B cell (primary cell): ENCODE data around the gene OPHN1. TPM values are rescaled to one million over a fixed set of nuclear protein-coding genes. Genes with fewer than 3 reads are reported as not detected.

ENCODE experiments used
- ATAC-seq: fragments of 200-7000 bp; cut with Tn5 transposase; one replicate; pipeline ENCODE4 v1.10.0; 2021; ENCODE audit warnings: low read depth, mild to moderate bottlenecking, moderate number of reproducible peaks, moderate library complexity
- CTCF ChIA-PET: fragments of 350-600 bp; sonication (Branson Sonifier 250); formaldehyde crosslinking; loops from one replicate; lab custom pipeline; 2021; ENCODE audit warnings: antibody characterized with exemption, inconsistent platforms; lab: Charles Lee
- POLR2A ChIA-PET: fragments of 350-600 bp; sonication (Branson Sonifier 250); formaldehyde crosslinking; loops from one replicate; lab custom pipeline; 2021; ENCODE audit warnings: antibody characterized with exemption; lab: Charles Lee
- DNase-seq: peaks from one replicate; pipeline ENCODE4 v3.0.0; 2013
- H2AFZ ChIP-seq: 2 replicates; pipeline ENCODE4 v1.6.1; 2012; ENCODE audit warnings: mild to moderate bottlenecking, low read depth, low read length; ENCODE audit not compliant: insufficient read depth, poor library complexity, severe bottlenecking
- H3K27ac ChIP-seq, 2 donors: 1 replicate in 1 of 2; 2 replicates in 1 of 2; pipeline ENCODE4 v1.5.1; 2012 to 2013; ENCODE audit warnings: low read length in 2 of 2, mild to moderate bottlenecking in 2 of 2, moderate library complexity in 1 of 2
- H3K27me3 ChIP-seq, 4 experiments: fragments of 200-600 bp in 1 of 4; sonication (generic) in 1 of 4; replicated peaks in 1 of 4; 1 replicate in 2 of 4; 2 replicates in 2 of 4; pipeline versions ENCODE4 v1.6.1 to v1.7.0; 2013 to 2016; ENCODE audit warnings: low read length in 3 of 4, mild to moderate bottlenecking in 2 of 4, mixed read lengths in 1 of 4, moderate library complexity in 1 of 4; ENCODE audit not compliant: insufficient read depth in 4 of 4, control insufficient read depth in 3 of 4; ENCODE audit errors: control extremely low read depth in 1 of 4
- H3K36me3 ChIP-seq, 2 experiments: replicated peaks in 1 of 2; 1 replicate in 1 of 2; 2 replicates in 1 of 2; pipeline versions ENCODE4 v1.6.1 to v1.7.1; 2013; ENCODE audit warnings: low read length in 1 of 2; ENCODE audit not compliant: insufficient read depth in 2 of 2, control insufficient read depth in 1 of 2; ENCODE audit errors: control extremely low read depth in 1 of 2, extremely low read depth in 1 of 2
- H3K4me1 ChIP-seq, 2 donors: fragments of 200-600 bp in 1 of 2; sonication (generic) in 1 of 2; 1 replicate in 1 of 2; 2 replicates in 1 of 2; pipeline versions ENCODE4 v1.5.1 to v1.6.1; 2013 to 2017; ENCODE audit warnings: low read length in 2 of 2; ENCODE audit not compliant: control insufficient read depth in 2 of 2, insufficient read depth in 2 of 2
- H3K4me2 ChIP-seq: replicated peaks from 2 replicates; pipeline ENCODE3; 2012; ENCODE audit warnings: mild to moderate bottlenecking, low read depth, low read length; ENCODE audit not compliant: poor library complexity, severe bottlenecking
- H3K4me3 ChIP-seq, 5 experiments: fragments of 200-600 bp in 1 of 5; sonication (generic) in 1 of 5; 1 replicate in 3 of 5; 2 replicates in 2 of 5; pipeline versions ENCODE4 v1.5.1 to v1.7.0; 2011 to 2016; ENCODE audit warnings: low read length in 4 of 5, mild to moderate bottlenecking in 4 of 5, low read depth in 2 of 5, control low read depth in 1 of 5, moderate library complexity in 1 of 5; ENCODE audit not compliant: insufficient read depth in 1 of 5; ENCODE audit errors: control extremely low read depth in 1 of 5, extremely low read depth in 1 of 5
- H3K79me2 ChIP-seq: fragments of 200-600 bp; sonication (generic); one replicate; pipeline ENCODE4 v1.6.0; 2016; ENCODE audit warnings: low read length; ENCODE audit not compliant: control insufficient read depth, insufficient read depth
- H3K9ac ChIP-seq: fragments of 200-600 bp; sonication (generic); 2 replicates; pipeline ENCODE4 v1.6.1; 2017; ENCODE audit warnings: mild to moderate bottlenecking, low read length, moderate library complexity
- H3K9me3 ChIP-seq, 3 donors: one replicate each; pipeline versions ENCODE4 v1.6.1 to v1.7.1; 2013; ENCODE audit warnings: low read length in 2 of 3; ENCODE audit not compliant: control insufficient read depth in 2 of 3, insufficient read depth in 1 of 3; ENCODE audit errors: control extremely low read depth in 1 of 3
- H4K20me1 ChIP-seq: 2 replicates; pipeline ENCODE4 v1.6.0; 2012; ENCODE audit warnings: mild to moderate bottlenecking, low read length; ENCODE audit not compliant: insufficient read depth, control insufficient read depth, poor library complexity, severe bottlenecking
- H3K27ac Mint-ChIP-seq: one replicate; pipeline ENCODE4 v1.8.0; 2021; ENCODE audit warnings: mixed read lengths
- H3K27me3 Mint-ChIP-seq: one replicate; pipeline ENCODE4 v1.8.0; 2021; ENCODE audit warnings: mixed read lengths
- H3K4me1 Mint-ChIP-seq: one replicate; pipeline ENCODE4 v1.8.0; 2021; ENCODE audit warnings: mixed read lengths
- H3K4me3 Mint-ChIP-seq: one replicate; pipeline ENCODE4 v1.8.0; 2021; ENCODE audit warnings: mixed read lengths
- H3K9me3 Mint-ChIP-seq: one replicate; pipeline ENCODE4 v1.8.0; 2022; ENCODE audit warnings: mixed read lengths; ENCODE audit not compliant: insufficient read depth
- CTCF ChIP-seq: fragments of 200-600 bp; IDR thresholded peaks from one replicate; pipeline ENCODE4 v1.8.0; 2022; ENCODE audit warnings: antibody characterized with exemption, mild to moderate bottlenecking
- EZH2 ChIP-seq: IDR thresholded peaks from 2 replicates; pipeline ENCODE4 v1.6.1; 2012; ENCODE audit warnings: borderline replicate concordance, low read depth, mild to moderate bottlenecking, moderate library complexity, low read length; ENCODE audit not compliant: insufficient read depth, poor library complexity, severe bottlenecking
- WGBS: methylation state at CpG from one replicate; pipeline ENCODE4 v1.1.5; 2013; ENCODE audit warnings: missing lambda C conversion rate; ENCODE audit not compliant: insufficient coverage; 5-methylcytosine and 5-hydroxymethylcytosine counted together
- intact Hi-C: fragments of 100-400 bp; cut with micrococcal nuclease; formaldehyde crosslinking; loops from one replicate; pipeline ENCODE4 v1.10.0; 2022
- polyA plus RNA-seq: library from polyadenylated mRNA; depleted of rRNA; stranded (reverse); fragments of >200 nt; gene quantifications from 2 replicates; pipeline ENCODE4 v1.2.3, GENCODE V29; 2012
- total RNA-seq, 2 donors: library from RNA; stranded (reverse); fragments of 120-200 nt in 1 of 2; gene quantifications; 1 replicate in 1 of 2; 2 replicates in 1 of 2; pipeline versions ENCODE4 v1.2.3 to v1.2.4, GENCODE V29; 2013 to 2022

The OPHN1 gene
- total and polyA plus RNA-seq, 2 donors (not counting 1 experiment from before 2014, with no cell fraction given) = 0.03 to 0.17 TPM

- H3K4me1 ChIP-seq = no peaks in the 10 kb centered on the region
- ATAC-seq = no peak
- CTCF ChIA-PET = no interaction called here
- no peak overlapping the region for H3K27ac ChIP-seq
- TF ChIP-seq CTCF = no peak
- no peaks in the 10 kb centered on the region for H3K79me2 ChIP-seq
- no peak overlapping the region for H2AFZ ChIP-seq
- Mint-ChIP-seq H3K9me3 (no peaks in the 10 kb centered on the region), H3K4me3 (no peak overlapping the region), H3K27me3 (no peaks in the 10 kb centered on the region), H3K4me1 (no peaks in the 10 kb centered on the region), H3K27ac (no peak overlapping the region)
- WGBS = no CpG with 5 or more reads among the region's 4 CpGs
- H3K9ac ChIP-seq = no peak overlapping the region
- H3K27me3 ChIP-seq = no peaks in the 10 kb centered on the region
- H3K4me2 ChIP-seq = no peak overlapping the region
- POLR2A ChIA-PET = no interaction called here
- H4K20me1 ChIP-seq = no peaks in the 10 kb centered on the region
- no peaks in the 10 kb centered on the region for H3K36me3 ChIP-seq
- H3K4me3 ChIP-seq = no peak overlapping the region
- no peaks in the 10 kb centered on the region for H3K9me3 ChIP-seq
- intact Hi-C loops = no loop called here
- no peak for DNase-seq
Observed at GRCh38 chrX:68455151-68455510, 21.8 kb upstream of the OPHN1 start.

GRCh38 chrX:68454476-68455150, 21.3 kb upstream of the OPHN1 start:
- H3K4me3 Mint-ChIP-seq = no peak overlapping the region
- no peaks in the 10 kb centered on the region for H3K4me1 ChIP-seq
- DNase-seq = no peak
- no peak overlapping the region for H3K27ac ChIP-seq
- no peaks in the 10 kb centered on the region for H3K9me3 ChIP-seq
- H3K9me3 Mint-ChIP-seq = no peaks in the 10 kb centered on the region
- no CpG with 5 or more reads among the region's 8 CpGs for WGBS
- no peak overlapping the region for H3K4me3 ChIP-seq
- H3K4me2 ChIP-seq = no peak overlapping the region
- no peak for ATAC-seq
- H3K36me3 ChIP-seq = no peaks in the 10 kb centered on the region
- ChIA-PET POLR2A (no interaction called here), CTCF (no interaction called here)
- TF ChIP-seq EZH2 = no peak
- TF ChIP-seq CTCF = no peak
- intact Hi-C loops = no loop called here
- H3K27me3 Mint-ChIP-seq = no peaks in the 10 kb centered on the region
- H2AFZ ChIP-seq = no peak overlapping the region
- H3K79me2 ChIP-seq = no peaks in the 10 kb centered on the region
- no peaks in the 10 kb centered on the region for H4K20me1 ChIP-seq
- no peaks in the 10 kb centered on the region for H3K4me1 Mint-ChIP-seq
- H3K27ac Mint-ChIP-seq = no peak overlapping the region
- no peak overlapping the region for H3K9ac ChIP-seq
- no peaks in the 10 kb centered on the region for H3K27me3 ChIP-seq
